PC-3 (cell line): ENCODE measurements around the gene KCNG2.

ENCODE experiments used
- EZH2 ChIP-seq: fragments of 300-600 bp; sonication (generic); IDR thresholded peaks from one replicate; pipeline ENCODE4 v1.6.1; 2017; ENCODE audit warnings: antibody characterized with exemption, mild to moderate bottlenecking, low read length; ENCODE audit not compliant: unreplicated experiment
- EZH2phosphoT487 ChIP-seq: fragments of 300-600 bp; sonication (generic); IDR thresholded peaks from 2 replicates; pipeline ENCODE4 v1.6.1; 2018; ENCODE audit warnings: mild to moderate bottlenecking, antibody characterized with exemption, low read length, borderline replicate concordance
- TF ChIP-seq, protein P1 (sequence below): fragments of 300-600 bp; sonication (generic); conservative IDR thresholded peaks from 2 replicates; pipeline ENCODE4 v1.5.1; 2017; ENCODE audit warnings: antibody characterized with exemption, low read depth, mild to moderate bottlenecking, low read length

DNA sequence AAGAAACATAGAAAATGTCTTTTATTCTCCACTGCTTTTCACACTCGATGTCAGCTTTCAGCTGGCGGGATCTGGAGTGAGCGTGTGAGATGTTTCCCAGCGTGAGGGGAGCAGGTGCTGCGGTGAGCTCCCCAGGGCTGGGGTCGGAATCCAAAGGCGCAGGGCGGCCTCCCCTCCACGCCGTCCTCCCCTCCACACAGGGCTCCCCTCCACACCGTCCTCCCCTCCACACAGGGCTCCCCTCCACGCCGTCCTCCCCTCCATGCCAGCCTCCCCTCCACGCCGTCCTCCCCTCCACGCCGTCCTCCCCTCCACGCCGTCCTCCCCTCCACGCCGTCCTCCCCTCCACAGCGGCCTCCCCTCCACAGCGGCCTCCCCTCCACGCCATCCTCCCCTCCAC, 26.9 kb upstream of the KCNG2 start:
- TF ChIP-seq, protein P1, sequence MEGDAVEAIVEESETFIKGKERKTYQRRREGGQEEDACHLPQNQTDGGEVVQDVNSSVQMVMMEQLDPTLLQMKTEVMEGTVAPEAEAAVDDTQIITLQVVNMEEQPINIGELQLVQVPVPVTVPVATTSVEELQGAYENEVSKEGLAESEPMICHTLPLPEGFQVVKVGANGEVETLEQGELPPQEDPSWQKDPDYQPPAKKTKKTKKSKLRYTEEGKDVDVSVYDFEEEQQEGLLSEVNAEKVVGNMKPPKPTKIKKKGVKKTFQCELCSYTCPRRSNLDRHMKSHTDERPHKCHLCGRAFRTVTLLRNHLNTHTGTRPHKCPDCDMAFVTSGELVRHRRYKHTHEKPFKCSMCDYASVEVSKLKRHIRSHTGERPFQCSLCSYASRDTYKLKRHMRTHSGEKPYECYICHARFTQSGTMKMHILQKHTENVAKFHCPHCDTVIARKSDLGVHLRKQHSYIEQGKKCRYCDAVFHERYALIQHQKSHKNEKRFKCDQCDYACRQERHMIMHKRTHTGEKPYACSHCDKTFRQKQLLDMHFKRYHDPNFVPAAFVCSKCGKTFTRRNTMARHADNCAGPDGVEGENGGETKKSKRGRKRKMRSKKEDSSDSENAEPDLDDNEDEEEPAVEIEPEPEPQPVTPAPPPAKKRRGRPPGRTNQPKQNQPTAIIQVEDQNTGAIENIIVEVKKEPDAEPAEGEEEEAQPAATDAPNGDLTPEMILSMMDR: no peak
- TF ChIP-seq EZH2: no peak
- no peak for TF ChIP-seq EZH2phosphoT487
